GM13976 (cell line): ENCODE measurements around the gene CEP85L.
A peak's percentile ranks its signal among the peaks of the same experiment; 100 is the strongest.
"Not testable (repeated sequence)": the region's sequence is repeated elsewhere in the genome, so short reads cannot be mapped to it uniquely, and the experiment has no call there.

Source experiments
- DNase-seq: peaks from one replicate; pipeline ENCODE4 v3.0.0; 2012; ENCODE audit warnings: low spot score
- in situ Hi-C: fragments of 300-500 bp; cut with MboI; formaldehyde crosslinking; loops from one replicate; pipeline ENCODE4 v1.12.0; 2022; ENCODE audit warnings: low sequenced_read_pairs, mixed read lengths, inconsistent platforms; ENCODE audit not compliant: unreplicated experiment
- TF ChIP-seq, protein P1 (sequence below): IDR thresholded peaks from 2 replicates; pipeline ENCODE4 v1.5.1; 2012; ENCODE audit warnings: borderline replicate concordance, mild to moderate bottlenecking; ENCODE audit not compliant: insufficient read depth; ENCODE audit errors: extremely low read depth, missing control alignments, control extremely low read depth

CEP85L gene

DNA sequence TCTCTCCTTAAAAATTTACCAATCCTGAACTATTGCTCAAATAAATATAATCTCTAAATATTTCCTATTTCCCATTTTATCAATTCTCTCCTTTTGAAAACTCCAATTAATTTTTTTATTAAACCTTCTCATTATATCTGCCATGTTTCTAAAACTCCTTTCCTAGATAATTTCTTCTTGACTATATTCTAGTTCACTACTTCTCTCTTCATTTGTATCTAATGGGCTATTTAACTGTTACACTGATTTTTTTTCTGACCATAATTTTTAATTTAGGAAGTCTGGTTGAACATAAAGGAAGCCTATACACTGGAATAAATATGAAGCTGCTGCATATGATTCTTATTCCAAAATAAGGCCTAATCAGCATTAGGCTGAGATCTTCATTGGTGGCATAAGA is 199.6 kb downstream of the CEP85L start:
- TF ChIP-seq, protein P1, sequence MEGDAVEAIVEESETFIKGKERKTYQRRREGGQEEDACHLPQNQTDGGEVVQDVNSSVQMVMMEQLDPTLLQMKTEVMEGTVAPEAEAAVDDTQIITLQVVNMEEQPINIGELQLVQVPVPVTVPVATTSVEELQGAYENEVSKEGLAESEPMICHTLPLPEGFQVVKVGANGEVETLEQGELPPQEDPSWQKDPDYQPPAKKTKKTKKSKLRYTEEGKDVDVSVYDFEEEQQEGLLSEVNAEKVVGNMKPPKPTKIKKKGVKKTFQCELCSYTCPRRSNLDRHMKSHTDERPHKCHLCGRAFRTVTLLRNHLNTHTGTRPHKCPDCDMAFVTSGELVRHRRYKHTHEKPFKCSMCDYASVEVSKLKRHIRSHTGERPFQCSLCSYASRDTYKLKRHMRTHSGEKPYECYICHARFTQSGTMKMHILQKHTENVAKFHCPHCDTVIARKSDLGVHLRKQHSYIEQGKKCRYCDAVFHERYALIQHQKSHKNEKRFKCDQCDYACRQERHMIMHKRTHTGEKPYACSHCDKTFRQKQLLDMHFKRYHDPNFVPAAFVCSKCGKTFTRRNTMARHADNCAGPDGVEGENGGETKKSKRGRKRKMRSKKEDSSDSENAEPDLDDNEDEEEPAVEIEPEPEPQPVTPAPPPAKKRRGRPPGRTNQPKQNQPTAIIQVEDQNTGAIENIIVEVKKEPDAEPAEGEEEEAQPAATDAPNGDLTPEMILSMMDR = no peak
- in situ Hi-C loops = no loop called here
- no peak for DNase-seq

DNA sequence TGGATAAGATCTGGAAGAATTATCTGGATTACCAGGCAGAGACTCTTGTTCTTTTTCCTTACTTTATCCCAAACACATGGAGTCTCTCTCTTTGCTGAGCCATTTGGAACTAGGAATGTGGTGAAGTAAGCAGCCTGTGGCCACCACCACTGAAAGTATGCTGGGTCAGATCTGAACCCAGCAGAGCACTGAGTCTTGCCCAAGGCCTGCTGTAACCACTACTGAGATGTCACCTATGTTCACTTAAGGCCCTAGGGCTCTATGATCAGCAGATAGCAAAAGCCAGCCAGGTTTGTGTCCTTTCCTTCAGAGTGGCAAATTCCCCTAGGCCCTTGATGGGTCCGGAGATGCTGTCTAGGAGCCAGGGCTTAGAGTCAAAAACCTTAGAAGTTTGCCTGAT is 206.6 kb downstream of the CEP85L start:
- in situ Hi-C loops = no loop called here
- no peak for DNase-seq

DNA sequence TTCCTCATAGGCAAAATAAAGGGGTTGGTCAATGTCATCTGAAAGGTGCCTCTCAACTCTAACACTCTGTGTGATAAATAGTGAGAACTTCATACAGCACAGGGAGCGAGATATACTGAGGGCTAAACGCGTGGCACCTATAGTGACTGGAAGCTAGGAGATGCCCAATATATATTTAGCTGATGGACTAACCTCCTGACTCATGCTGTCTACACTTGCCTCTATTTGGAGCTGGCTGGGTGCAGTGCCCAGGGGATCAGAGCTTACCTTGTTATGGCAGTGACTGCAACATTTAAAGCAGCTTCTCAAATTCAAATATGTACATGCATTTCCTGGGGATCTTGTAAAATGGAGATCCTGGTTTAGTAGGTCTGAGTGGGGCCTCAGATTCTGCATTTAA is 214.9 kb downstream of the CEP85L start:
- DNase-seq = no peak
- TF ChIP-seq, protein P1 = no peak
- in situ Hi-C loops = no loop called here

More for the DNA sequence above, 206.6 kb downstream of the CEP85L start:
- TF ChIP-seq, protein P1 = no peak

DNA sequence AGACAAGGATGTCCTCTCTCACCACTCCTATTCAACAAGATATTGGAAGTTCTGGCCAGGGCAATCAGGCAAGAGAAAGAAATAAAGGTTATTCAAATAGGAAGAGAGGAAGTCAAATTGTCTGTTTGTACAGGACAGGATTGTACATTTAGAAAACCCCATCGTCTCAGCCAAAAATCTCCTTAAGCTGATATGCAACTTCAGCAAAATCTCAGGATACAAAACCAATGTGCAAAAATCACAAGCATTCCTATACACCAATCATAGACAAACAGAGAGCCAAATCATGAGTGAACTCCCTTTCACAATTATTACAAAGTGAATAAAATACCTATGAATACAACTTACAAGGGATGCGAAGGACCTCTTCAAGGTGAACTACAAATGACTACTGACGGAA is 217.2 kb downstream of the CEP85L start:
- in situ Hi-C loops, DNase-seq: not testable (repeated sequence)

DNA sequence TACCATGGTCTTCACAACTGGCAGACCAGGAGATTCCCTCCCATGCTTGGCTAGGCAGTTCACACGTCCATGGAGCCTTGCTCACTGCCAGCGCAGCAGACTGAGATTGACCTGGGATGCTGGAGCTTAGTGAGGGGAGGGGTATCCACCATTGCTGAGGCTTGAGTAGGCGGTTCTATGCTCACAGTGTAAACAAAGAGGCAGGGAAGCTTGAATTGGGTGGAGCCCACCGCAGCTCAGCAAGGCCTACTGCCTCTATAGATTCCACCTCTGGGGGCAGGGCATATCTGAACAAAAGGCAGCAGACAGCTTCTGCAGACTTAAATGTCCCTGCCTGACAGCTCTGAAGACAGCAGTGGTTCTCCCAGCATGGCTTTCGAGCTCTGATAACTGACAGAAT is 230.1 kb downstream of the CEP85L start:
- in situ Hi-C loops, DNase-seq: not testable (repeated sequence)

DNA sequence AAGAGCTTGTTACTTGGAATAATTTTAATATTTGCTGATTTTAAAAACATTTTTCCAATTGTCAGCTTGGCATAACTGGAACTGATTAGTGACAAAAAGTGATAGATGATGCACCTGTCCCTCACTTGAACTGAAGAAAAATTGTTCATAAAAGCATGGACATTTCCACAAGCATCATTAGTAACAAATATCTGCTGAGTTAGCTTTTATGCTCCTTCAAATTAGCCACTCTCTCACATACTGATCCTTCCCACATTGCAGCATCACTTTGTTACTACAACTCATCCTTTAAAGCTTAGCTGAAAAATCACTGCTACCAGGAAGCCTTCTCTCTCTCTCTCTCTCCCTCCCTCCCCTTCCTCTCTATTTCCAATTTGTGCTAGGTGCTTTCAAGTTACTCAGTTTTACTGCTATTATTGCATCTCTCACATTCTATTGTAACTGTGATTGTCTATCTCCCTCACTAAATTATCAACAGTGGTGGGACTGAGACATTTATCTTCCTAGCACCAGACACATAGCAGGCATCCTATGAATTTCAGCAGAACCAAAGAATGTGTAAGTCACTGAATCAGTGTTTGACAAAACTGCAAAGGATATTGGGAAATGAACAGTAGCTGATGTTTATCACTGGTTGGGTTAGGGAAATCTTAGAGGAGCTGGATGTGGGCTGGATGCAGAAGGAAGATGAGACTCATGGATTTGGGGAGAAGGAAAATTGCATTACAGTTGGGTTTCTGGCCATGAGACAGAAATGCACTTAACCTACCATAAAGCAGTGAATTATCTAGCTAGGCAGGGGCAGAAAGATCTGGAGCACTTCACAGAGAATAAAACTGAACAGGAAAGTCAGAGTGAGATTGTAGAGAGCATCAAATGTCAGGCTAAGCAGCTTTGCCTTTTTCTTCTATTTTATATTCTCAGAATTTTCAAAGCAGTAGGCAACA is 231.7 kb downstream of the CEP85L start:
- peak; percentile 0 for DNase-seq
- TF ChIP-seq, protein P1 = no peak
- in situ Hi-C loops = no loop called here
